RPMI7951 (cell line): ENCODE measurements around the gene ZNF445. TPM values are rescaled to one million over a fixed set of nuclear protein-coding genes. Genes with fewer than 3 reads are reported as not detected.
"Not testable (repeated sequence)": the region's sequence is repeated elsewhere in the genome, so short reads cannot be mapped to it uniquely, and the experiment has no call there.

Source experiments
- DNase-seq: peaks from one replicate; pipeline ENCODE4 v3.0.0-alpha.2; 2012; ENCODE audit warnings: low read depth
- total RNA-seq: library from RNA; depleted of rRNA; stranded (reverse); fragments of >200 nt; shearing (Covaris generic); gene quantifications from 2 replicates; pipeline ENCODE4 v1.2.3, GENCODE V29; 2014

The ZNF445 gene
- total RNA-seq, 1 experiment from 2014 or later: 4.1 TPM

DNA sequence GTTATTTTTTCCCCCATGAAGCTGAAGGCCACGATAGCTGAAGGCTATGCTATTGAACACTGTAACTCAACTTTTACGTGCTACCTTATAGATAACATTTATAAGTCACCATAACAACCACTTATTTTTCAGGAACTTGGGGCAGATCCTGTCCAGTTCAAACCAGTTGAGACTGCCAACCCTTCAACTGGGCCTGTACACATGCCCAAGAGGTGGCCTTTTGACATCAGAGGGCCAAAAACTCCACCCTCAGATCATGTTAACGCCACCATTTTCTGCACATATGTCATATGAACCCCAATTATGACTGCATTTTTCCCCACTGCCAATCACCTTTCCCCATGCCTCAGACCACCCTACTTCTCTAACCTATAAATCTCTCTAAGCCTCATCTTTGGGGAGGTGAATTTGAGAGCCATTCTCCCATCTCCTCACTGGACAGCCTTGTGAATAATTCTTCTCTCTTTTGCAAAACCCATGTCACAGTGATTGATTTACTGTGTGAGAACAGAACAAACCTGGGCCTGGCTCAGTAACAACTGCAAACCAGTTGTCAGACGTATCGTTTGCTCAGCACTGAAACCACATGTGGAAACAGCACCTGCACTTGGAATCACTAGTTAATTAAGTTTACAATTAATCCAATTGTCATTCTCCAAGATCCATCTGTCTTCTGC lies 42.5 kb downstream of the ZNF445 start:
- no peak for DNase-seq

DNA sequence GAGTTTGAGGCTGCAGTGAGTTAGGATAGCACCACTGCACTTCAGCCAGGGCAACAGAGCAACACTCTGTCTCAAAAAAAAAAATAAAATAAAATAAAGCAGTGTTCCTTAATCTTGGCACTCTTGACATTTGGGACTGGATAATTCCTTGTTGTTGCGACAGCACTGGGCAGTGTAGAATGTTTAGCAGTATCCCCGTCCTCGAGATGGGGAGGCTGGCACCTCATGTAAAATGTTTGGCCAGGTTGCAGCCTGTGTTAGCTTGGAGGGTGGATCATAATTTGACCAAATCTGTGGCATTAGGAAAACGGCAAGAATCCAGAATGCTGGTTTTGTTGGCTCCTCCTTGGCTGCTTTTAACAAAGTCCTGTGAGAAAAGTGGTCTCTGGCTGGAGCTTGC lies 47.0 kb downstream of the ZNF445 start:
- no peak for DNase-seq

DNA sequence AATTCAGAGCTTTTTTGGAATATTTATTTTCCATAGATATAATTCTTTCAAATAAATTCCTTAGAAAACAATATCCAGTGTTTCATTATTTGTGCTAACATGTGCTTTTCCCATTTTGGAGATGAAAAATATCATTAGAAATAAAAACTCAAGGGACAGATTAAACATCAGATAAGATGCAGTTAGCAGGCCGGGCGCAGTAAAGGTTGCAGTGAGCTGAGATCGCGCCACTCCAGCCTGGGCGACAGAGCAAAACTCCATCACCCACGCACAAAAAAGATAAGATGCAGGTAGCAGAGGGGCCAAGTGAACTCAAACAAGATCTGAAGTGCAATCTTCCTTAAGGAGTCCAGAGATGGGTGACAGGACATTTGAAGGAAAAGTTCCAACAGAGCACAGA lies 48.0 kb downstream of the ZNF445 start:
- DNase-seq: no peak

DNA sequence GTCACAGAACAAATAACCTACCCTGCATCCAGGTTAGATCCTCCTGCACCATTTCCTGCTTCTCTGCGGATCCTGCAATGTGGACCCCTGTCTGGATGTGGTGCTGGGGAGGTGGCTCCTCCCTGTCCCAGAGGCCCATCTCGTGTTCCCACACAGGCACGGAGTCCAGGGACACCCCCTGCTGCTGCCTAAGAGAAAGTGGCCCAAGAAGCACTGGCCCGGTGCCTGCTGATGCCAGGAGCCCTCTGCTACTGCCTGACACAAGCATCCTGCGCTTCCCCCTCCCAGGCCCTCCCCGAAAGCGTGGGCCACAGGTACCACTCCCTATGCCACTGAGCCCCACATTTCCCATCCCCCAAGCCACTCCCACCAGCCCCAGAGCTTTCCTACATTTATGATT lies 48.6 kb downstream of the ZNF445 start:
- no peak for DNase-seq

DNA sequence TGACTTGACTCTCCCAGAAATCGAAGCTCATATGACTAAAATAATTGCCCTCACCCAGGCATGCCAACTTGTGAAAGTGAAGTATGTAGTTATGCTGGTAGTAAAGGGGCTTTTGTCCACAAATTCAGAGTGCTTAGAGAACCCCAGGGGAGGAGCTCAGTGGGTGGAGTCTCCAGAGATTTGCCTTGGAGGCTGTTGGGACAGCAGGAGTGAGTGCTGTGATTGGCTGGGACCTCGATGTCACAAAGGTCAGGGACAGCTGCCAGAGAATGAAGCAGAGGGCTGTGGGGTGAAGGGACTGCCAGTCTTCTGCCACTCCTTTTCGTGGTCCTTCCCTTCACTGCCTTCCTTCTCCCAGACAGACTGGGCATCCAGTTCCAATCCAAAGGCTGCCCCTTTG lies 49.8 kb downstream of the ZNF445 start:
- no peak for DNase-seq

DNA sequence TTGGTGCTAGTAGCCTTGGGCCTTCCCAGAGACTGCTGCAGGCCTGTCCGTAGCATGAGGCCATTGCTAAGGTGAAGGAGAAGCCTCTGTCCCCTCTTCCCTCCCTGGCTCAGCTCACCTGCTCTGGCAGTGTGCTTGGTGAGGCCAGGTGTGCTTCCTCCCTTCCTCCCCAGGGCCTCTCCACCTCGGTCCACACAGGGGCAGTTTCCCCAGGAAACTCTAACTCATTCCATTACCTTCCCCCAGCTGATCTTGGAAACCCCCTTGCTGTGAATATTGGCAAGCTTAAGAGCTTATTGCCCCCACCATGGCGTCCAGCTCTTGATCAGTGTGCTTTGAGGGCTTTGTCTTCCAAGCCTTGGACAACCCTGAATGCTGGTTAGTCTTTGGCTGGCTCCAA lies 52.7 kb downstream of the ZNF445 start:
- no peak for DNase-seq

DNA sequence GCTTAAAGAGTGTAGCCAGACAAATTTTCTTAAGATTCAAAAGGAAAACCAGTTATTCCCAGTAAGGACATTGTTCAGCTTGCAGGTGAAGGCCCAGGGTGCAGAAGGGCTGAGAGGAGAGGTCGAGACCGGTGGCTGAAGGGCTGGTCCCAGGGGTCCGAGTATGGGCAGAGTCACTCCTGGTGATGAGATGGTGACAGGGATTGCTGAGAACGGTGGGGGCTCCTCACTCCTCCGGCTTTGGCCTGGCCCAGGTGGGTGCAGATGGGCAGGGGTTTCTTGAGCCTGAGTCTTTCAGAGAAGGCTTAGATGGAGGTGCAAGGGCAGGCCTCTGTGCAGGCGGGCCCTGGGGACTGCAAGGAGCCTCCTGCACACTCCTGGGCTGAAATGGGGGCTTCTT lies 56.2 kb downstream of the ZNF445 start:
- DNase-seq: no peak

DNA sequence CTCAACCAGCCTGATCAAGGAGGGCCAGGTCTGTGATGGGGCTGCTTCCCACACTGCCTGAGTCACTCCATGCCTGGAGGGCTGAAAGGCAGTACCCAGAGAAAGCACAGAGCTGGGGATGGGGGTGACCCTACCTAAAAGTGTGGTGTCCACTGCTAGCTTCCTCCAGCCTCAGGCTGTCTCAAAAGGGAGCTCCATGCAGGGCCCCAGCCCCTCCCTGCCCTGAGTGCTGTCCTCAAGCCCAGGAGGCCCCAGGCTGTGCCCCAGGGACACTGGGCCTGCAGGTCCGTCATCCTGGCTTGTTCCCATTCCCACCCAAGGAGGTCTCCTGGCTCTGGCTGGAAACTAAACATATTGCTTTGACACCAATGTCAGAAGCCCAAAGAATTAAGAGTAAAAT lies 56.8 kb downstream of the ZNF445 start:
- no peak for DNase-seq

DNA sequence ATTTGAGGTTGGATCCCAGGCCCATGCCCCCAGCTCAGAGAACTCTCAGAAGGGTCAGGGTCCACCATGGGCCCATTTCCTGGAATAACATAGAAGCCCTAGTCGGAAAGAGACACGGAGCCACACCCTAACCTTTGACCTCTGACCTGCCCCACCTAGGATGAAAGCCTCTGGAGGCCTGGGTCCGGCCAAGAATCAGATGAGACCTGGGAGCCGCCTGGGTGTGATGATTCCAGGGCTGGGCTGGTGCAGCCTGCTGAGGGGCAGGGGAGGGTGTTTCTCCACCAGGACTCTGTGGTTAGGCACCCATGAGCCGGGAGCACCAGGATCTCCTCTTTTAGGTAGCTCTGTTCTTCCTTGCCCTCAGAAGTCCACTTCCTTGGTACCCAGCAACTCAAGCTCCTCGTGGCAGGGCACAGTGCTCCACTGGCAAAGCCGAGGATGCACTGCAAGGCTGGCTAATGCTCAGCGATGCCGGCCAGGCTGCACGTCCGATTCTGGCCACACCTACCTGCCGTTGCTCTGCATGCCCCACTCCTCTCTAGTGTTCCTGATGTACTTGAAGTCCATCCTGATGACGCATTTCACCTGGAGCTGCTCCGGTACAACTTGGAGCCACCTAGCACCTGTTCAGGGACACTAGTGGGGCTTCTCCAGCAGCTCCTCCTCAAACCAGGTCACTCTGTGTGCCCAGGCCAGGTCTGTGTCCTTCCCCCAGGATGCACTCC lies 57.4 kb downstream of the ZNF445 start:
- DNase-seq: no peak

DNA sequence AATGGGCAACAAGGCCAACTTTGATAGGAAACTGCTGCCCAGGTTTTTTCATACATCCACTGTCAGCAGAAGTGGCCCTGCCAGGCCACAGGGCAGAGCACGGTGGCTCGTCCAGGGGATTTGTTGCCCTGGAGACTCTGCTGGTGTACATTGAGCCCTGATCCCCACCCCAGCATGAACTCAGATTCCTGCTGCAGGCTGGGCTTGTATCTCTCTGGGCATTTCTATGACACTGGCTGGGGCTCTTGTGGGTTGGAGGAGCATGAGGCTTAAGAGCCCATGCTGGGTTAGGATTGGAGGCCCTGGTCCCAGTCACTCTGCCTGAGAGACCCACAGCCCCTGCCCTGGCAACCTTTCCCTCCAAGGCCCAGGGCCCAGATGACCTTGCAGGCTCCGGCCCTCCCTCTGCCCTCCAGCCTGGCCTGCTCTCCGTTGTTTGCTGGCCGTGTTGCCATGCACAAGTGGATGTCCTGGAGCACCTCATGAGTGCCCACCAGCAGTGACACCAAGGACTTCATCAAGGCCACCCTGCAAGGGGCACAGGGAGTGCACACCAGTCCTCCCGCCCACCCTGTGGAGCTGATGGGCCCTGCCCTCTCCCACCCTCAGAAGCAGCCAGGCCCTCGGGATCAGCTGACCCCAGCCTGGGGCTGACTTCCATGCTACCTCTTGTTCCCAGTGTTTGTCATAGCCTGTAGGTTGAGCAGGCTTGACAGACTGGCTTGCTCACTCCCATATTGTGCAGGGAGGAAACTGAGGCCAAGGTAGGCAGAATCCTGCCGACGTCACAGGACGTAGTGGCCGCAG lies 58.2 kb downstream of the ZNF445 start:
- no peak for DNase-seq

DNA sequence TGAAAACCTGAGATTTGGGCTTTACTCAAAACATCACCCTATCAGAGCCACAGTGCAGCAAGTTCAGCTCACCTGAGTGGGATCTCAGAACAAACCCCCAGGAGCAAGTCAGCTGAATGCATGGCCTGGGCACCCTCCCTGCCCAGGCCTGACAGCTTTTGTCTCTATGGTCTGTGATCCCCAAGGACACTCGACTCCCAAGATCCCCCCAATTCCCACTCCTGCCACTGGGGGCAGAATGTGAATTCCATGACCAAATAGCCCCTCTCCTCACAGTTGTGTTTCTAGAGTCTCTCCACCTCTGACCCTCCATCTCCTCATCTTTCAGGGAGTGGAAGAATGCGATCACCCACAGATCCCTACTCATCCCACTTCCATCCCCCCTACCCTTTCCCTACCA lies 58.9 kb downstream of the ZNF445 start:
- DNase-seq: no peak

DNA sequence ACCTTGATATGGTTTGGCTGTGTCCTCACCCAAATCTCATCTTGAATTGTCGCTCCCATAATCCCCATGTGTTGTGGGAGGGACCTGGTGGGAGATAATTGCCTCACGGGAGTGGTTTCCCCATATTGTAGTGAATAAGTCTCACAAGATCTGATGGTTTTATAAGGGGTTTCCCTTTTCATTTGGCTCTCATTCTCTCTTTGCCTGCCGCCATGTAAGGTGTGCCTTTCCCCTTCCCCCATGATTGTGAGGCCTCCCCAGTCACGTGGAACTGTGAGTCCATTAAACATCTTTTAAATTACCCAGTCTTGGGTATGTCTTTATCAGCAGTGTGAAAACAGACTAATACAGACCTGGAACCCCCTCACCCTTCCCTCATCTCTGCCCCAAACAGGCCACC lies 59.4 kb downstream of the ZNF445 start:
- DNase-seq: not testable (repeated sequence)

DNA sequence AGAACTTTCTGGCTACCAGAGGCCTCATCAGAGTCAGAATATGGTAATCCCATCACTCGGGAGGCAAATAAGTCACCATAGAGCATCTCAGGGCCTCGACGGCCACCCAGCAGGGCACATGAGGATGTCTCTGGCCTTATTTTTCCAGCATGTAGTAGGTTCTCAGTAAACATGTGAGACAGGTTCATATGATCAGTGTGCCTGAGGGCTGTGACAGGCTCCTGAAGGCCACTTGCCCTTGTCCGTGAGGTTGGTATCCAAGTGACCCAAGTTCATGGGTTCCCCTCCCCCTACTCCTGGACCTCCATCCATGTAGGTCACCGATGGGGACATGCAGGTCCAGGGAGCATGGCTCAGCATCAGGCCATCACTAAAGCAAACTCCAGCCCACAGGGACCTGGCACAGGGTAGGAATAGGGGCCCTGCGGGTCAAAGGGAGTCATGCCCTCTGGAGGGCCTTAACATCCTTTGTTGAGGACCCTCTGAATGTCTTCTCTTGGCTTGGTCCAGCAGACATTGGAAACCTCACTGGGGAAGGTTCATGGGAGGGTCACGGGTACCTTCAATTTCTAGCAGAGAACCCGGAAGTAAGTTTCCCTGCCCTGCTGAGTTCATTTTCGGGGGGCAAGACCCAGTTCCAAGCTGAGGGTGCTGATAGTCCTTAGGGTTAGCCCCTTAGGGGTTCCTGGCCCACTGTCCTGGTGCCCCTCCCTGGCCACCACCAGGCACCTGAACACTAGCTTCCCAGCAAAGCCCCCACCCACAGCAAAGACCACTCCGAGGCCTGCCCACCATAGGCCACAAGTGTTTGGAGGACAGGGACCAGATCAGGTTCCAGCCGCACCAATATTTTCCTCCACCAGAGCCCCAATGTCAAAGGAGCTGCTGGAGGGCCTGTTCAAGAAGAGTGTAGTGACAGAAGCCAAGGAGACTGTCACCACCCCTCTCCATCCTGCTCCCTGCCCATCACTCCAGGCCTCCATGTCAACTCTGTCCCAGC lies 61.1 kb downstream of the ZNF445 start:
- DNase-seq: no peak

DNA sequence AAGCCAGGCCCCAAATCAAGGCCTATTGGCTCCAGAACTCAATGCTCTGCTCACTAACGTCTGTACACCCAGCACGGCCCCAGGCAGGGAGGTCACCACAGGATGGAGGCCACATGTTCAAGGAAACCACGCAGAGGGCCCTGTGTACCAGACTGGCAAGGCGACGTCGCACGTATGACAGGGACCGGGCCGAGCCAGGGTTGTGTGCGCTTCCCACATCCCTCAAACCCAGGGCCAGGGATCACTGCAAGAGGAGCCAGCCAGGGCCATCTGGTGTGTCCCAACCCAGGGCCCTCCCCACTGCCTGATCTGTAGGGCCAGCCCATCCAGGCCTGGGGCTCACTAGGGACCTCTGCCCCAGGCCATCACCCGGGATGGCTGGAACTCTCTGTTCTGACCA lies 62.0 kb downstream of the ZNF445 start:
- no peak for DNase-seq

DNA sequence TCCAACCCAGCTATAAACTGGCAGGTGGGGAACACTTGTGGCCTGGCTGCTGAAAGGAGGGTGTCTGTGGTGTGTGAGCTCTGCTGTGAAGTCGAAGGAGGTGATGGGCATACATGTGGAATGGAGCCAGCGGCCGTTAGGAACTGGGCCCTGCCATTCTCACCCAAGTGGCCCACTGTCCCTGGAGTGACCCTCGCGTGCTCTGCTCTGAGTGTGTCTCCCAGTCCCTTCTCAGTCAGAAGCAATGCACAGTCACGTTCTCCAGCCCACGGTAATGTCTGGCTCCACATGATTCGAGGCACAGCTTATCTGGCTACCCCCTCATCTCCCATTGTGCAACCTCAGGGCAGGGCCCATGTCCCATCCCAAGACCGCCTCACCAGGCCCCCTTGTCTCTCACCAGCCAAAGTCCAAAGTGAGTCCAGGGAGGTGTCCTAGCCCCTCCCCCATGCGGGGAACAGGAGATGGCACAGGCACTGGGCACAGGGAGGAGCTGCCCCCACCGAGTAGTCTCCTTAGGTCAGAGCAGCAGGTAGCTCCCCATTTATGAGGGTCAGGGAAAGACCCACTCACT lies 62.9 kb downstream of the ZNF445 start:
- DNase-seq: no peak

DNA sequence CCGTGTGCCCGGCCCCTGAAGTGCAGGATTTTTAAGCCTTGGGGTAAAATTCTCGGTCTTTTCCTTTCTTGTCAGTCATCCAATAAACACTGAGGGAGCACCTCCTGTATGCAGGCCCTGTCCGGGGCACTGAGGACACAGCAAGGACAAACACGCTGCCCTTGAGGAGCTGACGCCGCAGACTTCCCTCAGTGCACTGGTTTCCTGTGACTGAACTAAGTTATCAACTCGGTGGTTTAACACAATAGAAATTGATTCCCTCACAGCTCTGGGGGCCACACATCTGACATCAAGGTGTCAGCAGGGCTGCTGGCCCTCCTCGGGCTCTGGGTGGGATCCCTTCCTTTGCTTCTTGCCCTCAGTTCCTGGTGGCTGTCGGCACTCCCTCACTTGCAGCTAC lies 65.1 kb downstream of the ZNF445 start:
- no peak for DNase-seq

DNA sequence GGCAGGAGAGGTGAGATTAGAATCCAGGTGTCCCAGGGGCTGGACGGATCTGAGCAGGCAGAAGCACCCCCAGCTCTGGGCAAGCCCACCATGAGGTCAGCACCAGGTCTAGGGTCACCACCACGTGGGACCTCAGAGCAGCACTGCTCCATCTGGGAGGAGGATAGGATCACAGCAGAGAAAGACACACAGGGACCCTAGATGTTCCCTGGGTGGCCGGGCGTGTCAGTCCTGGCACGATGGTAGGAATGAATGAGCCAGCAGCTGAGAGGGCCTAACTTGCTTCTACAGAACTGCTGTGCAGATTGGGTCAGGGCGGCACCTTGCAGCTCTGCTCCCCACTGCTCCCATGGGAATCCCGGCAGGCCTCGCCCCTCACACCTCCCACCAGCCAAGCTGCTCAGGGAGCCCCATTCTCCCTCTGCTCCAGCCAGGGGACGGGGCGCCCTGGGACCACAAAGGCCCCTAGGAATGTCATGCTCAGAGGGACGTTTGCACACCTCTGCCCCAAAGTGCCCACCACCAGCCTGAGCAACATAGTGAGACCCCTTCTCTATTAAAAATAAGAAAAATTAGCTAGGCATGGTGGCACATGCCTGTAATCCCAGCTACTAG lies 66.3 kb downstream of the ZNF445 start:
- no peak for DNase-seq

DNA sequence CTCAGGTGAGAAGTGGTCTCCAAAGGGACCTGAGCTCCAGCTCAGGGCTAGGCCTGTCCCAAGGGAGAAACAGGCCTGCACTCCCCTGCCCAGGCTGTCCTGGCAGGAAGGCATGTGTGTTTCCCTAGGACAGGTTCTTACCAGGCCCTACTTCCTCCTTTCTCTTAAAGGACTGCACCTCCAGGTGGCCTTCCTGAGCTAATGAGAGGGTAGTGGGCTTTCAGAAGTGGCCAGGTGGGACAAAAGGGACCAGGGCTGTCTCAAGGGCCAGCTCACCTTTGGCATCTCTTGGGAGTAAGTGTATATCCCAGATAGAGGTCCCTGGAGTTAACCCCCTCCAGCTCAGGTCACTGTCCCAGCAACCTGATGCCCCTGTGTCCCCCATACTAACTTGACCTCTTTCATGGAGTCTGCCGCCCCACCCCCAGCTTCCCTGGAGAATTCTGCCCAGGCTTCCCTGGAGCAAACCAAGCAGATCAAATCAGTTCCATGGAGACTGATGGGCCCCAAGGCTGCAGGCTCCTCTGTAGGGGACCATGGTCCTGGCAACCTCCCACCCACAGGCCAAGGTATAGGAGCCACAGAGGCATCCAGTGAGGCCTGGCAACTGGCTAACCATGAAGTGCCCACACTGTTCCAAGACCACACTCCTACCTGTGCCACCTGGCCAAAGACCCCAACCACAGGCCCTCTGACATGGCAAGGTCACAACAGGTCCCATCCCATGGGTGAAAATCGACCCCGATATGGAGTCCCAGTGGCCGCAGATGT lies 67.6 kb downstream of the ZNF445 start:
- no peak for DNase-seq

DNA sequence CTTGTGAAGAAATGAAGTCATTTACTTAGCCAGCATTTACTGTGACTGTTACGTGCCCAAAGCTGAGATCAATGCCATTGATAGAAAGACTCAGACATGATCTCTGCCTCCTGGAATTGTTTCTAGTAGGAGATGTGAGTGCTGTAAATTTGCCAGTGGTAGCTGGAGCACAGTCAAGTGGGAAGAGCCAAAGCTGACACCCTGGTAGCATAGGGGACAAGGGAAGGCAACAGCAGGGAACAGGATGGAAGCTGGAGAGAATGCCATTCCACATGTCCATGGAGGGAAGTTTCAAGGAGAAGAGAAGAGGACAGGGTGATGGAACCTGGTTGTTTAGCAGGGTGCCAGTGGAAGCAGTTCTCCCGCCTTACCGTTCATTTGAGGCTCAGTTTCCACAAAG lies 74.9 kb downstream of the ZNF445 start:
- no peak for DNase-seq

DNA sequence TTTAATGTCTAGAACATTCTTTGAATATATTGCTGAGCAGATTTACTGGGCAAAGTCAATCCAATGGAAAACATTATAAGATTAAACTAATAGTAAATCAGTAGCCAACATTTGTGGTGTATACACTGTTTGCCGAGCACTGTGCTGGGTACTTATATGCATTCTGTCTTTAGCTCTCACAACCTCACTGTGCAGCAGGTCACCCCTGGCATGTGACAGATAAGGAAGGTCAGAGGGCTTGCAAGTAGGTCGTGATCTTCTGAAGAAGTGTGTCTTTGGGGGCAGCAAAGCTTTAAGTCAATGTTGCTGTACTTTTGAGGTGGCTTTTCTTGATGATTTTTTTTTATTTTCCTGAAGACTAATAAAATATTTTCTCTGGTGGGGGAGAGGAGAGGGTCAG lies 76.7 kb downstream of the ZNF445 start:
- no peak for DNase-seq
